ENCODE results near the gene GPR152.
"Not testable (repeated sequence)": the region's sequence is repeated elsewhere in the genome, so short reads cannot be mapped to it uniquely, and the experiment has no call there.

The GPR152 gene

DNA sequence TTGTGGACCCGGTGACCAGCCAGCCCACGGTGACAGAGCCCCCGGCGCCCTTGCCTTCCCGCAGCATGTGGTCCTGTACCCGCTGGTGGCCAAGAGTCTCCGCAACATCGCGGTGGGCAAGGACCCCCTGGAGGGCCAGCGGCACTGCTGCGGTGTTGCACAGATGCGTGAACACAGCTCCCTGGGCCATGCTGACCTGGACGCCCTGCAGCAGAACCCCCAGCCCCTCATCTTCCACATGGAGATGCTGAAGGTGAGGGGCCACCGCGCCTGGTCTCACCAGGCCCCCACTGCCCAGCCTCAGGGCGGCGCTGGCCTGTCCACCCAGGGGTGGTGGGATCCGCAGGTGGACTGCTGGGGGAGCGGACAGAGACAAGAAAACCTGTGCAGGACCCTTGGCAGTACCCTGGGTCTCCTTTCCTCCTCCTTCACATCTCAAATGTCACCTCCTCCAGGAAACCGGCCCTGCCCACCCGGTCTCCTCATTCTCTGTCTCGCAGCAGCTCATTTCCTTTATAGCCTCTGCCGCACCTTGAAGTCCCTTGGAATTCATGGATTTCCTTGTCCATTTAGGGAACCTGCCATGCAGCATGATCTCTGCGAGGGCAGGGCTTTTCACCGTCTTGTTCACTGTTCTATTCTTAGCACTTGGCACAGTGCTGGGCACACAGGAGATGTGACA lies 36.8 kb upstream of the GPR152 start:
- peak; percentile 17 for FAIRE-seq

DNA sequence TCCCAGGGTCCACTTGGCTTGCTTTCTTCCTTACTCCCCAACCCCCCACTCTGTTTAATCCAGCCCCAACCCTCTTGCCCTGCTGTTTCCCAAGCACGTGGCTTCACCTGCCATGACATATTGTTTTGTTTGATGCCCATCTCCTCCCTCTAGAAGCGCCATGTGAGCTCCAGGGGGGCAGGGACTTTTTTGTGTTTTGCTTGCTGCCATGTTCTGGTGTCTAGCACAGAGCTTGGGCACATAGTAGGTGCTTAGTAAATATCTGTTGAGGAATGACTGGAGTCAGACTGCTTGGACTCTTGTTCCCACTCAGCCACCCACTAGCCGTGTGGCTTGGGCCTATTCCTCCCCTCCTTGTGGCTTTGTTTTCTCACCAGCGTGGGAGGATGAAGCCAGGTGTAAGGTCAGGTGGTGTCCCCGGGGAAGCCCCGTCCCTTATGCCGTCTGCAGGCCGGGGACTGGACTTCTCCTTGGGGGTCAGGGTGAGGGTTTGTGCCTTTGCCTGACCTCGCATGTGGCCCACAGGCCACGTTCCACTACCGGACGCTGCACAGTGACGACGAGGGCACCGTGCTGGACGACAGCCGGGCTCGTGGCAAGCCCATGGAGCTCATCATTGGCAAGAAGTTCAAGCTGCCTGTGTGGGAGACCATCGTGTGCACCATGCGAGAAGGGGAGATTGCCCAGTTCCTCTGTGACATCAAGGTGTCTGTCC lies 34.1 kb upstream of the GPR152 start:
- FAIRE-seq, result no peak

DNA sequence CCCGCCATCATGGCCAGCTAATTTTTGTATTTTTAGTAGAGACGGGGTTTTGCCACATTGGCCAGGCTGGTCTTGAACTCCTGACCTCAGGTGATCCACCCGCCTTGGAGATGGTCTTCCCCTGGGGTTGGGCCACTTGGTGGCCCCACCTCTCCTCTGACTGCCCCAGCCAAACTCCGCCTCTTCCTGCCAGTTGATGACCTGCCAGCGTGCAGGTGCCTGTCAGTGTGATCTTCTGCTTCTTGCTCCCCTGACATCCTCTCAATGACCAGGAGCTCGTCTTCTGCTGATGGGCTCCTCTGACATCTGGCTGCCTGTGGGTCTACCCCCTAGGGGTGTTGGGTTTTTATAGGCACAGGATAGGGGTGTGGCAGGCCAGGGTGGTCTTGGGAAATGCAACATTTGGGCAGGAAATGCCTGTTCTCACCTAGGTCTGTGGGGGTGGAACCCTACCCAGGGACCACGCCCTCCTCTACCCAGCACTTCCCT lies 33.4 kb upstream of the GPR152 start:
- not testable (repeated sequence) for FAIRE-seq

DNA sequence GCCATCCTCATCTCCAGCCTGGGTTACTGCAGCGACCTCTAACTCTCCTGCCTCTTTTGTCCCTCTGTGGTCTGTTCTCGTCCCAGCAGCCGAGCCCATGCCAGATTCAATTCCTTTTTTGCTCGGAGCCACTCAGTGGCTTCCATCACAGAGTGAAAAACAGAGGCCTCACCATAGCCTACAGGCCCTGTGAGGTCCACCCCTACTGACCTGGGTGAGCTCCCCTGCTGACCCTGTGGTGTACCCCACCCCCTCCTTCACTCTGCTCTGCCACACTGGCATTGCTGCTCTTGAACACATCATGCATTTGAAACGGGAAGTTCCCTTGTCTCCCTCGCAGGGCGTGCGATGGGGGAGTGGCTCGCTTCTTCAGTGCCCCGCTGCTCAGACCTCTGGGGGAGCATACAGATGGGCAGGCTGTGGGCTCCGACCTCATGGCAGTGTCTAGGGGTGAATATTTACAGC lies 32.4 kb upstream of the GPR152 start:
- FAIRE-seq, result no peak

DNA sequence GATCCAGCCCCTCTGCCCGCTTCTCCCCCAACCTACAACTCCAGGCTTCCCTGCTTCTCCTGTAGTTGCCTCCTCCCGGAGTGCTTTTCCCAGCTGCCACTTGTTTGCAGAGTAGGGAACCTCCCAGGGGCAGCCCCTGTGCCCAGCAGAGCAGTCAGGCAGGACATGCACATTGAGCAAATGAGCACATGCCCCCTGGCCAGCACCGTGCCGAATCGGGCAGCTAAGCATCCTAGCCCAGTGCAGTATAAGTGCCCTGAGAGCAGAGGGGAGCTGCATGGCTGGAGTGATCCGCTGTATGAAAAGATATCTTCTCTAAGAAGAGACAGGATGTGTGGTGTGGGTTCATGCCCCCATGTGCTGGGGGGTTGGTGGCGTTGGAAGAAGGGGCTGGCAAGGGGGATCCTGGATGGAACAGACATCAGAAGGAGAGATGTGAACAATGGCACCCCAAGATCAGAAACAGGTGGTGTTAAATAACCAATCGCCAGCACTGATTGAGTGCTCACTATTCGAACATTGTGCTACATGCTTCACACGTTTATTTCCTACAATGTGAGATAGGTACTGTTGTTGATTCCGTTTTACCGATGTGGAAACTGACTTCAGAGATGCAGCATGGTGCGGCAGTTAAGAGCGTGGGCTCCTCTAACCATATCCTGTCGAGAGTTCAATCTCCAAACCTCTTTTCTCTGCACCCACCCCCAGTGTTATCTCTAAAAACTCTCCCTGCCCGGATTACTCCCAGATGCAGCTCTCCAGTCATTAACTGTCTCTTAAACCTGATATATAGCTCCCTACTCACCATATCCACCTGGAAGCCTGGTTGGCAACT lies 31.5 kb upstream of the GPR152 start:
- FAIRE-seq, result no peak

DNA sequence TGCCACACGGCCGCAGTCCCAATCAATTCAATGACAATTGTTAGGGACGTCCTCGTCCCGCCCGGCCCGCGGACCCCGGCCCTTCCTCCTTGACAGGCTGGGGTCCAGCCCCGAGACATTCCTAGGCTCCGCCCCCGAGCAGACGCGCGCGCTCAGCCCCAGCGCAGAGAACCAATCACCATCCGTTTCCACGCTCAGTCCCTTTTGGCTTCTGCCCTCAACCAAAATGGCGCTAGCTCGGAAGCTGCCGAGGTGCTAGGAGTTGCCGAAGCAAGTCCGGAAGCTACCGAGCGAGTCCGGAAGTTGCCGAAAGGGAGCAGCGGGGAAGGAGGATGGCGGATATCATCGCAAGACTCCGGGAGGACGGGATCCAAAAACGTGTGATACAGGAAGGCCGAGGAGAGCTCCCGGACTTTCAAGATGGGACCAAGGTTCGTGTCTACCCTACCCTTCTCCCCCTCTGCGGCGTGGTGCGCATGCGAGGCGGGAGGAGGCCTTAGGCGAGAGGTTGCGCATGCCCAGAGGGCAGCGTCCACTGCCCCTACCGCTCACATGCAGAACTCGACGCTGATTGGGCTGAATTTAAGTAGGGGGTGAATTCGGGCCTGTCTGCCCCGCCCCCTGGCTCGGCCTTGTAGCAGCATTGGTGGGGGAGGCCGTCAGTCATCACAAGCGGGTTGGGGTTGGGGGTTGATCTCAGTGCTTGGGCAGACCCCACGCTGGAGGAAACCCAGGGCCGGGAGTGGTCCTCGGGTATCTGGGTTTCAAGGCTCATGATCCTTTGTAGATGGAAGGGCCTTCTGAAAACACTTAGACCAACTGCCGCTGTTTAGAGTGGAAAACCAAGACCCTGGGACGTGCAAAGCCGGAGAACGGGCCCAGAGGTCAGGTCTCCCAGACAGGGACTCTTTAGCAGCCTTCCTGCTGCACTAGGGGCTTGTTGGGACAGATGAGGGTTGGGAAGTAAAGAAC lies 30.6 kb upstream of the GPR152 start, which contains the start of gene AIP:
Gene AIP (plus strand): TSS at position 200 of the 972 bp plus-strand sequence. CDS start 133 bp downstream, at position 333.
- peak; percentile 92 for FAIRE-seq

DNA sequence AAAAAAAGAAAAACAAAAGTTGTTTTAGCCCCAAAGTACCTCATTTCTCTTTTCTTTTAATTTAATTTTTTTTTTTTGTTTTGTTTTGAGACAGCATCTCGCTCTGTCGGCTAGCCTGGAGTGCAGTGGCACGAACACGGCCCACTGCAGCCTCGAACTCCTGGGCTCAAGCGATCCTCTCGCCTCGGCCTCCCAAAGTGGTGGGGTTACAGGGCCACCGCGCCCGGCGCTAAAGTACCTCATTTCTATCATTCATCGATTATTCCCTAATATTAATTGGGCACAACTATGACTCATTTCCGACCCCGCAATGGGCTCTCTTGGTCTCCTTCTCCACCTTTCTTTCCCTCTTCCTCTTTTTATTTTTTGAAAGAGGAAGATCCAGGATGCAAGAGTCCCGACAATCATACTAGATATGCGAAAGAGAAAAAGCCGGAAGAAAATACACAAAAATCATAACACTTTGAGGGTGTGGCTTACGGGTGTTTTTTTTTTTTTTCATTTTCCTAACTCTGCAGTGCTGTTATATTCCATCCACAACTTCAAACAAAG lies 29.8 kb upstream of the GPR152 start:
- no peak for FAIRE-seq

DNA sequence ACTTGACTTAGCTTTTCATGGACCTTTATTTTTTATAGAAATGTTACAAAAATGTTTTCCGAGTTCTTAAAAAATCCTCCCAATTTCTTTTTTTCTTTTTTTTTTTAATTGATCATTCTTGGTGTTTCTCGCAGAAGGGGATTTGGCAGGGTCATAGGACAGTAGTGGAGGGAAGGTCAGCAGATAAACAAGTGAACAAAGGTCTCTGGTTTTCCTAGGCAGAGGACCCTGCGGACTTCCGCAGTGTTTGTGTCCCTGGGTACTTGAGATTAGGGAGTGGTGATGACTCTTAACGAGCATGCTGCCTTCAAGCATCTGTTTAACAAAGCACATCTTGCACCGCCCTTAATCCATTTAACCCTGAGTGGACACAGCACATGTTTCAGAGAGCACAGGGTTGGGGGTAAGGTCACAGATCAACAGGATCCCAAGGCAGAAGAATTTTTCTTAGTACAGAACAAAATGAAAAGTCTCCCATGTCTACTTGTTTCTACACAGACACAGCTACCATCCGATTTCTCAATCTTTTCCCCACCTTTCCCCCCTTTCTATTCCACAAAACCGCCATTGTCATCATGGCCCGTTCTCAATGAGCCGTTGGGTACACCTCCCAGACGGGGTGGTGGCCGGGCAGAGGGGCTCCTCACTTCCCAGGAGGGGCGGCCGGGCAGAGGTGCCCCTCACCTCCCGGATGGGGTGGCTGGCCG lies 25.0 kb upstream of the GPR152 start:
- not testable (repeated sequence) for FAIRE-seq

DNA sequence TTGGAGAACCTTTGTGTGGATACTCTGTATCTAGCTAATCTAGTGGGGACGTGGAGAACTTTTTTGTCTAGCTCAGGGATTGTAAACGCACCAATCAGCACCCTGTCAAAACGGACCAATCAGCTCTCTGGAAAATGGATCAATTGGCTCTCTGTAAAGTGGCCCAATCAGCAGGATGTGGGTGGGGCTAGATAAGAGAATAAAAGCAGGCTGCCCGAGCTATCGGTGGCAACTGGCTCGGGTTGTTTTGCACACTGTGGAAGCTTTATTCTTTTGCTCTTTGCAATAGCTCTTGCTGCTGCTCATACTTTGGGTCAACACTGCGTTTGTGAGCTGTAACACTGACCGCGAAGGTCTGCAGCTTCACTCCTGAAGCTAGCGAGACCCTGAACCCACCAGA lies 24.2 kb upstream of the GPR152 start:
- FAIRE-seq, result not testable (repeated sequence)

DNA sequence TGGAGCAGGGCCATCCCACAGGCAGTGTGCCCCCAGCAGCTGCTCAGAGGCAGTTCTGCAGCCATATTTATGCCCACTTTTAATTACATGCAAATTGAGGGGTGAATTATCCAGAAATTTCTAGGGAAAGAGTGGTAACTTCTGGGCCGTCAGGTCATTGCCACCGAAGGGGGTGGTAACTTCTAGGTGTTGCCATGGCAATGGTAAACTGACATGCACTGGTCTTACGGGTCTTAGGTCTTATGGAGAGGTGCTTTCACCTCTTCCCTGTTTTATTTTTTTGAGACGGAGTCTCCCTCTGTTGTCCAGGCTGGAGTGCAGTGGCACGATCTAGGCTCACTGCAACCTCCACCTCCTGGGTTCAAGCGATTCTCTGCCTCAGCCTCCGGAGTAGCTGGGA lies 20.4 kb upstream of the GPR152 start:
- no peak for FAIRE-seq

DNA sequence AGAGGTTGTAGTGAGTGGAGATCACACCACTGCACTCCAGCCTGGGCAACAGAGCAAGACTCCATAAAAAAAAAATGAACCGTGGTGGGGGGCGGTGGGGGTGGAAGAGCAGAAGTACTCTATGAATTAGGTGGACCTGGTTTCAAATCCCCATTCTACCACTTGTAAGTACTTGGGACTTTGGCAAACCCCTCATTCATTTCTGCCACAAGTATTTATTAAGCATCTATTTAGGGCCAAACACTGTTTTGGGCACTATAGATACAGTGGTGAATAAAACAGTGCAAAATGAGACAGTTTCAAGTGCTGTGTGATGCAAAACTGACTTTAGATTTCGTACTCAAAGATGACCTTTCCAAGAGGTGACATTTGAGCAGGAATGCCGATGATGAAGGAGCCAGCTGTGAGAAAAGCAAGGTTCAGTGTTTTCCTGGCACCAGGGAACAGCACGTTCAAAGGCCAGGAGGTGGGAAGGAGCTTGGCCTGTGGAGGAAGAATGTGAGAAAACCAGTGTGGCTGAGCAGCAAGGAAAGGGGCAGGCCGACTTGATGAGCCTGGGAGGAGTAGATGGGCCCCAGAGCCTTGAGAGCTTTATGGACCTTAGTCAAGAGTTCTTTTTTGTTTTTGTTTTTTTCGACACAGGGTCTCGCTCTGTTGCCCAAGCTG lies 17.9 kb upstream of the GPR152 start:
- FAIRE-seq, result no peak

DNA sequence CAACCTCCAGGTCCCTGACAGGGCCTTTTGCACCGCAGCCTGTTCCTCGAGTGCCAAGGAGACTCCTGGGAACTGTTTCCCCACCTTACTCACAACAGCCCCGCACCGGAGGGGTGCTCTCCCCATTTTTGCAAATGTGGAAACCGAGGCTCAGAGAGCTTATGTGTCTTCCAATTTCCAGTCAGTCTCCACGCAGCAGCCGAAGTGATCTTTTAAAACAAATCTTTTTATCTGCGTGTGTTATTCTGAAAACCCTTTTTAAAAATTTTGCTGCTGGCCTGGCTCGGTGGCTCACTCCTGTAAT lies 16.9 kb upstream of the GPR152 start:
- no peak for FAIRE-seq

DNA sequence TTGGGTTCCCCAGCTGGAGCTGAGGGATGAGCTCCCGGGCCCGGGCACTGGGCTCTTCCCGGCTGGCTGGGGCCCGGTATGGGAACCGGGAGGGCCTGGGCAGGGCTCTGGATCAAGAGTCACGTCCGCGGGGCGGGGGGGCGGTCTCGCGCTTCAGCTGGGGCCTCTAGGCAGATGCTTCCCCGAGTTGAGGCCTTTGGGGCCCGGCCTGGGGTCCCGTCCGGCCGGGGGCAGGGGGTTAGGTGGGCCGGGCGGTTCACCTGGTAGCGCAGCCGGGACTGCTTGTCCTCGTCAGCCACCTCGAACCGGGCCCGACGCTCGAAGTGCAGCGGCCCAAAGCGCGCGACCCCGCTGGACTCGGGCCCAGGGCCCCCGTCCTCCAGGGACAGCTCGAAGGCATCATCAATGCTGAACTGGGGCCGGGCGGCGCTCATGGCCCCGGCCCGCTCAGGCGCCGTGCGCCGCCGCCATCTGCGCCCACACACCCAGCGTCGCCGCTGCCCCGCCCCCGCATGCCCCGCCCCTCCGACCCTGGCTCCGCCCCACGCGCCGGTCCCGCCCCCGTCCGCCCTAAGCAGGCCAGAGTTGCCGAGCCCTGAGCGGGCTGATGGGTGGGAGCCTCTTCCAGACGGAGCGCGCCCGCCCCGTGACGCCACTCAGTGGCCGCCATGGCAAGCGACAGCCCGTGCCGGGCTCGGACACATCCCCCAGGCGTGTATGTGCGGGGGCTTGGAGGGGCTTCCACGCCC lies 16.4 kb upstream of the GPR152 start, which contains the start of gene TMEM134:
Gene TMEM134 (minus strand): TSS at position 493 of the 749 bp plus-strand sequence. CDS start 59 bp downstream, at position 434.
- no peak for FAIRE-seq

DNA sequence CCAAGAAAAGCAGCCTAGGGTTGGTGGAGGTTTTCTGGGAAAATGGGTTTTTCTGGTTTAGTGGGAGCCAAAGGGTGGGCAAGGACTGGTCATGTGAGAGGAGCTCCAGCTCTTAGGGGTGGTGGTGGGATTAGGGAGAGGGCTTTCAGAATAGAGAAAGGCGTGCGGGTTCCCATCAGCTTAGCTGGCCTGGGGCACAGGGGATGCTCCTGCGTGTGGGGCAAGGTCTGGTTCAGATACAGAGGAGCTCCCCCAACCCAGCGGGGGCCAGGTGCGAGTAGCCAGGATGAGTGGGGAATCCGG lies 15.9 kb upstream of the GPR152 start:
- no peak for FAIRE-seq

DNA sequence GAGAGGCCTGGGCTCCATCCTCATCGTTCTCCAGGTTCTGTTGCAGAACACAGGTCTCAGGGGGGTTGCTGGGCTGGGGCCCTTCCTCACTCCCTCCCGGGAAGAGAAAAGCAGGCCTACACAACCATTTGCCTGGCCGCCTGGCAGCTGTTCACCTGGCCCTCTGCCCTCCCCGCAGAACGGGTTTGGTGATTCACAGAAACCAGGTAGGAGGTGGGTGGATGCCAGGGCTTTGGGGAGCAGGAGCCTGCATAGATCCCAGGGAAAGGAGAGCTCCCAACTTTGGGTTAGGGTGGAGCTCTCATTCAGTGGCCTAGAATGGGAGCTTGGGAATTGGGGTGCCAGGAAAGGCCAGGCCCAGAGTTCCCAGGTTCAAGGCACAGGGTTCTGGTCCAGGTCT lies 15.5 kb upstream of the GPR152 start:
- FAIRE-seq, result no peak

DNA sequence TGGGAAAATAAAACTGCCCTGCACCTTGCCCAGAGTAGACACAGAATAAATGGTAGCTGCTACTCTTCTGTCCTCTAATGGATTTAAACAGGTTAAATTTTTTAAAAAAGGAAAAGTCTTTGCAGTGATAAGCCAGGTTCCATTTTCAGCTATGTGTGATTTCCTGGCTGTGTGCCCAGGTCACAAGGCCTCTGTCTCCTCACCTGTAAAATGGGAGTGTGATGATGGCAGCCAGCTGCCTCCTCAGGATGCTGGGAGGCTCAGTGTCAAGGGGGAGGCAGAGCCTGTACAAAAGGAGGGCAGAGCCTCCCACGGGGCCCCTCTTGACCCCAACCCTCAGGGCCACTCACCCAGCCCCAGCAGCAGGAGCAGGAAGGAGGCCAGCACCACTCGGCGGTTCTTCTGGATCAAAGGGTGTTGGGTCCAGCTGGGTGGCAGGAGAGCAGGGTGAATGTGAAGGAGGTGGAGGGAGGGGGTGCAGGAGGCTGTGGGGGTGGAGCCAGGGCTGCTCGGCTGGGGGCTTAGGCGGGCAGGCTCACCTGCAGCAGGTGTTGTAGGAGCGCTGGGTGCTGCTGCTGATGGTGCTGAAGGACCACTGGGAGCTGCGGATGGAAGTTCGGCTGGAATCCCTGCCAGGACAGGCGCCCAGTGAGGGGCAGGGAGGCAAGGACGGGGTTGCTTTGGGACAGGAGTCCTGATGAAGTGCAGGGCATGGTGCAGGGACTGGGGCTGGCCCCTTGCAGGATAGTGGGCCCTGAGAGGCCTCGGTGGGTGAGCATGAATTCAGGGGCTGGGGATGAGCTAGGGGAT lies 14.6 kb upstream of the GPR152 start:
- no peak for FAIRE-seq

DNA sequence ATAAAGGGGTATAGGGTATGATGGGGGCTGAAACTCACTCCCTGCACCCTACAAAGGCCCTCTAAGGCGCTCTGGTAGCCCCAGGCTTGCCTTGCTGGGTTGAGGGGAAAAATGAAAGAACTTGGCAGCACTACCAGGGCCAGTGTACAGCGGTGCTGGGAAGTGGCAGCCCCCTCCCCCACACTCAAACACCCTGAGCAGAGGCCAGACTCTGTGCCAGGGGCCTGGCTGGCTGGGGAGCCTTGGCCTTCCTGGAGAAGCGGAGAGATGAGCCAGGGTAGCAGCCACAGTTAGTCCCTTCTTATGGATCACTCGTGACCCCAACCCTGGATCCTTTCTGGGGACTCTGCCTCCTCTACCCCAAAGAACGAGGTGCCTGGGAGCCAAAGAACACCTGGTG lies 13.8 kb upstream of the GPR152 start:
- no peak for FAIRE-seq

DNA sequence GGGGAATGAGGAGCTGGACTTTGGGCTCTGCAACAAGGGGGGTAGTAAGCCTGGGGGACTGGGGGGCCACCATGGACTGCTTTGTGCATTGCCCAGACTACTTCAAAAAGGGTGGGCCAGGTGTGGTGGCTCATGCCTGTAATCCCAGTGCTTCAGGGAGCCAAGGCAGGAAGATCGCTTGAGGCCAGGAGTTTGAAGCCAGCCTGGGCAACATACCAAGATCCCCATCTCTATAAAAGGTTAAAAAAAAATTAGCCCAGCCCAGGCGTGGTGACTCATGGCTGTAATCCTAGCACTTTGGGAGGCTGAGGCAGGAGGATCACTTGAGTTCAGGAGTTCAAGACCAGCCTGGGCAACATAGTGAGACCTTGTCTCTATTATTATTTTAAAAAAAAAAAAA lies 13.0 kb upstream of the GPR152 start:
- not testable (repeated sequence) for FAIRE-seq

DNA sequence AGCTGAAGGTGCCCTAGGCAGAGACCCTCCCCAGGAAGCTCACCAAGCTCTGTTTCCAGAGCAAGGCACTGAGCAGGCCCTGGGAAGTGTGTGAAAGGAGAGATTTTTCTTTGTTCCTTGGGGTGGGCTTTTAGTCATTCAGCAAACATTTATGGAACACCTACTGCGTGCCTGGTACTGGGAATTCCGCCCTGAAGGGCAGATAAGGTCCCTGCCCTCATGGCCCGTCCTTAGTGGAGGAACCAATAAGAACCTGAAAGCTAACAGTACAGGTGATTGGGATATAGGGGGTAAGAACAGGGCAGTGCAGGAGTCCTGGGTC lies 12.6 kb upstream of the GPR152 start:
- FAIRE-seq, result no peak
